PC-9 (cell line): Measurements from ENCODE around the gene LMOD1.

Experiments
- EZH2 ChIP-seq: fragments of 200-600 bp; sonication (generic); IDR thresholded peaks from 2 replicates; pipeline ENCODE4 v1.8.0; 2017; ENCODE audit warnings: antibody characterized with exemption, low read depth
- TF ChIP-seq, protein P1 (sequence below): fragments of 200-600 bp; sonication (generic); conservative IDR thresholded peaks from 2 replicates; pipeline ENCODE4 v1.6.1; 2017; ENCODE audit warnings: mixed run types, antibody characterized with exemption, mild to moderate bottlenecking, moderate library complexity

DNA sequence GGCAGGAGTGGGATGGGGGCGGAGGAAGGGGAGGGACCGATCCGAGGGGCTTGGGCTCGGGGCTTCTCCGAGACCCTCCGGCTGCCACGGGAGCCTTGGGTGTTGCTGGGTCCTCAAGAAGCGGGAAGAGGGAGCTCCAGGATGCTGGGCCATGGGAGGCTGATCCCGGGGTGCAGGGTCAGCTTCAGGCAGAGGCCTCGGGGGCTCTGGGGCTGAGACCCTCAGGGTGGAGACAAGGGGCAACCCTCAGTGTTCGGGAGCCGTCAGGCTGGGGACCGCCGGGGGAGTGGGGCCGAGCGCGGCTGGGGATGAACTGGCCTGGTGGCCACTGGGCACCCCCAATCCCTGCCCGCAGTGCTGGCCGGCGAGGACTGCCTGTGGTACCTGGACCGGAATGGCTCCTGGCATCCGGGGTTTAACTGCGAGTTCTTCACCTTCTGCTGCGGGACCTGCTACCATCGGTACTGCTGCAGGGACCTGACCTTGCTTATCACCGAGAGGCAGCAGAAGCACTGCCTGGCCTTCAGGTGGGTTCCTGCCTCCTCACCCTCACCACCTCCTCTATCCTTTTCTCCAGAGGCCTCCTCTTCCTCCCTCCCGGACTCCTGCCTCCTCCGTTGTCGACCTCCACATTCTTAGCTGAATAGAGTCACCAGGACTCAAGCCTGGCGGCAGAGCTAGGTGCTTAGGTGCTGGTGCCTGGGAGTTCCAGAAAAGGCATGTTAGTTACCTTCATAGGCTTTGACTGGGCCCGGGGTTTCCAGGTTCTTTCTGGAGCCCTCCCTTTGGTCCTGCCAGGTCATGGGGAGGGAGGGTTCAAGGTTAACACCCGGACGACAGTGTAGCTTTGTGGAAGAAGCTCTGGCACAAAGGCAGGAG is 57.0 kb downstream of the LMOD1 start:
- TF ChIP-seq, protein P1, sequence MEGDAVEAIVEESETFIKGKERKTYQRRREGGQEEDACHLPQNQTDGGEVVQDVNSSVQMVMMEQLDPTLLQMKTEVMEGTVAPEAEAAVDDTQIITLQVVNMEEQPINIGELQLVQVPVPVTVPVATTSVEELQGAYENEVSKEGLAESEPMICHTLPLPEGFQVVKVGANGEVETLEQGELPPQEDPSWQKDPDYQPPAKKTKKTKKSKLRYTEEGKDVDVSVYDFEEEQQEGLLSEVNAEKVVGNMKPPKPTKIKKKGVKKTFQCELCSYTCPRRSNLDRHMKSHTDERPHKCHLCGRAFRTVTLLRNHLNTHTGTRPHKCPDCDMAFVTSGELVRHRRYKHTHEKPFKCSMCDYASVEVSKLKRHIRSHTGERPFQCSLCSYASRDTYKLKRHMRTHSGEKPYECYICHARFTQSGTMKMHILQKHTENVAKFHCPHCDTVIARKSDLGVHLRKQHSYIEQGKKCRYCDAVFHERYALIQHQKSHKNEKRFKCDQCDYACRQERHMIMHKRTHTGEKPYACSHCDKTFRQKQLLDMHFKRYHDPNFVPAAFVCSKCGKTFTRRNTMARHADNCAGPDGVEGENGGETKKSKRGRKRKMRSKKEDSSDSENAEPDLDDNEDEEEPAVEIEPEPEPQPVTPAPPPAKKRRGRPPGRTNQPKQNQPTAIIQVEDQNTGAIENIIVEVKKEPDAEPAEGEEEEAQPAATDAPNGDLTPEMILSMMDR: no peak
- TF ChIP-seq EZH2: no peak
